Measurements from ENCODE around the gene CAPRIN1. TPM values are rescaled to one million over a fixed set of nuclear protein-coding genes. Genes with fewer than 3 reads are reported as not detected.

CAPRIN1 gene
- total and polyA plus RNA-seq, 2 of the 8 experiments (the other 6 are each of a cell fraction or from before 2014, with no cell fraction given) = 221 to 317 TPM

GRCh38 chr11:34067383-34068065 lies 16.0 kb downstream of the CAPRIN1 start (continued):
- TF ChIP-seq SUZ12 (IDR thresholded peaks at IDR 0.05; ENCODE audit: low read length) (no peak), ZNF274 (IDR thresholded peaks at IDR 0.05; ENCODE audit: borderline replicate concordance, extremely low read depth, low read length) (no peak), RXRA (IDR thresholded peaks at IDR 0.05; ENCODE audit: insufficient read depth, low read depth, low read length) (no peak), RAD21 (IDR thresholded peaks at IDR 0.05 in 1 of 2, conservative IDR thresholded peaks at IDR 0.05 in 1 of 2; ENCODE audit: low read depth in 2 of 2, low read length in 2 of 2) (no peak)
